Stimulated activated CD4-positive, alpha-beta T cell treated with anti-CD3 and anti-CD28 coated beads, Interleukin-12 subunit alpha, Interleukin-12 subunit beta, amount 100 ng/mL, for 4 hours (primary cell): ENCODE results near the gene SUFU.
"Not testable (repeated sequence)": the region's sequence is repeated elsewhere in the genome, so short reads cannot be mapped to it uniquely, and the experiment has no call there.

Source experiments
- DNase-seq: peaks from one replicate; pipeline ENCODE4 v3.0.0-alpha.2; 2020

SUFU gene

GRCh38 chr10:102480396-102480795 is 23.4 kb upstream of the SUFU start:
- DNase-seq, result no peak

GRCh38 chr10:102484021-102484420 is 19.8 kb upstream of the SUFU start:
- no peak for DNase-seq

GRCh38 chr10:102485093-102485784 is 18.5 kb upstream of the SUFU start:
- DNase-seq, result no peak

GRCh38 chr10:102491136-102491535 is 12.6 kb upstream of the SUFU start:
- no peak for DNase-seq

GRCh38 chr10:102492344-102492939 is 11.3 kb upstream of the SUFU start:
- no peak for DNase-seq

- DNase-seq, result no peak
Observed at GRCh38 chr10:102492983-102493382, 10.8 kb upstream of the SUFU start.

GRCh38 chr10:102493771-102494170 is 10.0 kb upstream of the SUFU start:
- no peak for DNase-seq

GRCh38 chr10:102497545-102497944 is 6.2 kb upstream of the SUFU start:
- DNase-seq, result no peak

GRCh38 chr10:102499356-102499755 is 4.4 kb upstream of the SUFU start:
- no peak for DNase-seq

- not testable (repeated sequence) for DNase-seq
Observed at GRCh38 chr10:102500686-102501085, 3.1 kb upstream of the SUFU start.

- DNase-seq, result no peak
Observed at GRCh38 chr10:102501201-102502028, 2.4 kb upstream of the SUFU start.

GRCh38 chr10:102502029-102502336 is 1.8 kb upstream of the SUFU start:
- peak; percentile 94 for DNase-seq

GRCh38 chr10:102502337-102503151 is 1.2 kb upstream of the SUFU start, which contains the start of gene ACTR1A:
TSS of gene ACTR1A (minus strand) at chr10:102502712. CDS start at chr10:102502647, 65 bp downstream.
- DNase-seq, result peak; percentile 91

GRCh38 chr10:102504179-102504975 is 605 bp downstream of the SUFU start:
- peak; percentile 32 for DNase-seq

GRCh38 chr10:102504976-102505300 is 1.2 kb downstream of the SUFU start:
- DNase-seq, result no peak

GRCh38 chr10:102505462-102506115 is 1.8 kb downstream of the SUFU start:
- no peak for DNase-seq

GRCh38 chr10:102507521-102507920 is 3.7 kb downstream of the SUFU start:
- DNase-seq, result no peak

- DNase-seq, result no peak
Observed at GRCh38 chr10:102508506-102508905, 4.7 kb downstream of the SUFU start.

GRCh38 chr10:102509387-102509786 is 5.6 kb downstream of the SUFU start:
- DNase-seq, result no peak

GRCh38 chr10:102511583-102512274 is 8.0 kb downstream of the SUFU start:
- DNase-seq, result no peak
